NCI-H82 treated with DMSO at 0.1 percent for 48 hours (cell line): ENCODE measurements around the gene MARCOL.

Experiments used
- DNase-seq: peaks from one replicate; lab custom pipeline; 2025; ENCODE audit not compliant: unreplicated experiment; lab: John Stamatoyannopoulos, UW

The MARCOL gene, protein sequence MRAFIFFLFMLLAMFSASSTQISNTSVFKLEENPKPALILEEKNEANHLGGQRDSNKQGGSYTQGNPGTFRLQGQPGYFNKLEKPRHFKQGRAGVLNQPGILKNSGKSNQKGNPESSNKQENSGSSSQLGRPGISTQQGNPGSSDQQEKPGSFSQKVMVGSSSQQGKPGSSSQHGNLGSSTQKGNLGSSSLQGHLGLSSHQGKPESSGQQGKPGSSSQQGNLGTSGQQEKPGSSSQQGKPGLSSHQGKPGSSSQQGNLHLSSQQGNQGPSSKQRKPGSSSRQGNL

DNA sequence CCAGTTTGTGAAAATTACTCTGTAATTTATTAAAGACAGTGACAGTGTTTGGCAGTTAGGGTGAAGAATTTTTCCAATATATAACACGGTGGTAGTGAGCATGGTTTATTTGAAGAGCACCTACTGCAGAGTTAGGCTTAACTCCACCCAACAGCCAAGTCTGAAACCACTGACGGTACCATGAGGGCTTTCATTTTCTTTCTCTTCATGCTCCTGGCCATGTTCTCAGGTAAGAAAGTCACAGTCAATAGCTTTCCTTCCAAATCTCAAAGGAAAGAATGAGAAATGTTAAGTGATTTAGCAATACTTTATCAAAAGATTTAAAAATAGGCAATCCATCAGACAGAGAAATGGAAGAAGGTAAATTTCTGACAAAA lies at the start of gene MARCOL:
MARCOL (plus strand) TSS at position 108 of the 377 bp plus-strand sequence; CDS start at position 181, 73 bp downstream.
- no peak for DNase-seq

DNA sequence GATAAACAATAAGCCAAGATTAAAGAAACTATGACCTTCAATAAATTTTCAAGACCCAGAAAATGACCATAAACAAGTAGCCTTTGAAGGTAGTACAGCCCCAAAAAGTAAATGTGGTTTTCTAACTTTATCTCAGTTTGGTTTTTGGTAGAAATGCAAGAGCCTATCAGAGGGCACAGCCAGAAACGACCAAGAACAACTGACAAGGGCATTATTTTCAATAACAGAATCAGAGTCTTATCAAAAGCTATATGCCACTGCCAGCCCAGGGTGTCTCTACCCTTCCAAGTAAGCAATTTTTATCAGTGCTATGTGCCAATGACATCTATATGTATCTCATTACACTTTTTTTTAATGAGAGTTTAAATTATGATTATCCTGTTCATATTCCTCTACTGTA lies 47.3 kb upstream of the MARCOL start:
- DNase-seq, result no peak

DNA sequence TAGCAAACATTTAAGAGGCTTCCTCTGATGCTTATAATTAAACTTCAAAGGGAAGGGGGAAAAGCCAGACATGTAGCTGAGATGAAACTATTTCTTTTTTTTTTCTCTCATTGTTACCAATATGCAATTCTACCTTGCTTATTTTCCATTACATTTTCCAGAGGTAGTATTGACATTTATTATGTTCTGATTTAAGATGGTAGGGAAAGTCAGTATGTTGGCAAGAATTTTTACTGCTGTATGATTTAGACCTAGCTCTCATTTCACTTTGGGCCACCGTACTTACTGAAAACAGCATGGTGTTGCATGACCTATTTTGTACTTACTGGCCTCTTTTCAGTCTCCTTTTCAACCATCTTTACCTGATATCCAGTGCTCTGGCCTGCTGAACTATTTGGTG lies 45.1 kb upstream of the MARCOL start:
- DNase-seq, result no peak

DNA sequence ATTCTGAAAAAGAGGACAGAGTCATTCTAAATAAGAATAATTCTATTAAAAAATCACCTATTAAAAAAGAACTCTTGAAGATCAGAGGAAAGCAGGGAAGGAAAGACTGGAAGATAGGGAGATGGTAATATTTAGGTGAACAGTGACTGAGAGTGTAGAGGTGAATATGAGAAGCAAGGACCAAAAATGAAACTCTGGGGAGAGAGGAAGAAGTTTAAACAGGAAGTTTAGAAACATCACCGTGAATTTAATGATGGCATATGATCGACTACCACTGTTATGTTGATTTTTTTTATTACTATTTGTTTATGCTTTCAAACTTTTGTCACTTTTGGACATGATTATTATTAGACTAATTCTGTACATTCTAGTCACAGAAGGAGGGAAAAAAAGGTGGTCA lies 37.2 kb upstream of the MARCOL start:
- no peak for DNase-seq

DNA sequence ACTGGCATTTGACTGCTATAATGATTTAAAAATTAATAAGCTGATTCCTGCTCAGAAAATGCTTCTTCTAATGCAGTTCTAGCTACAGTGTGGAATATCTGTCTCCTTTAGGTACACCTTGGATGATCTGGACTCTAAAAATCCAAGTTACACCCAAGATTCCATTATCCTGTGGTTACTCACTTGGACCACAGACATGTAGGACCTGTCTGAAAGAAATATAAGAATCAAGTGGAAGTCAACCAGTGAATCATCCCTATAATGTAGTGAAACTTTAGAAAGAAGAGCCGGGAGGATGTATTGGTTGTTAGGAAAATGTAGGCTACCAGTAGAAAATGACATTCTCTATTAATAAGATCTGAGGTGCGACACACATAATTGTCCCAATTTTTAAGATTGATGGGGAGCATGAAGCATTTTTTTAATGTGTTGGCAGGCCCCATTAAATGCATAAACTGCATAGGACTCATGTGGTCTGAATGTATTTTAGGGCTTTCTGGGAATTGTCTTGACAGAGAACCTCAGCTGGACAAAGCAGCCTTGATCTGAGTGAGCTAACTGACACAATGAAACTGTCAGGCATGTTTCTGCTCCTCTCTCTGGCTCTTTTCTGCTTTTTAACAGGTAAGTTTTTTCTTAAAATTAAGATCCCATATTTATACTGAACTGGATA lies 35.7 kb upstream of the MARCOL start, which contains the start of gene SPINK6:
SPINK6 (plus strand) TSS at position 512 of the 673 bp plus-strand sequence; CDS start at position 567, 55 bp downstream.
- DNase-seq, result no peak

DNA sequence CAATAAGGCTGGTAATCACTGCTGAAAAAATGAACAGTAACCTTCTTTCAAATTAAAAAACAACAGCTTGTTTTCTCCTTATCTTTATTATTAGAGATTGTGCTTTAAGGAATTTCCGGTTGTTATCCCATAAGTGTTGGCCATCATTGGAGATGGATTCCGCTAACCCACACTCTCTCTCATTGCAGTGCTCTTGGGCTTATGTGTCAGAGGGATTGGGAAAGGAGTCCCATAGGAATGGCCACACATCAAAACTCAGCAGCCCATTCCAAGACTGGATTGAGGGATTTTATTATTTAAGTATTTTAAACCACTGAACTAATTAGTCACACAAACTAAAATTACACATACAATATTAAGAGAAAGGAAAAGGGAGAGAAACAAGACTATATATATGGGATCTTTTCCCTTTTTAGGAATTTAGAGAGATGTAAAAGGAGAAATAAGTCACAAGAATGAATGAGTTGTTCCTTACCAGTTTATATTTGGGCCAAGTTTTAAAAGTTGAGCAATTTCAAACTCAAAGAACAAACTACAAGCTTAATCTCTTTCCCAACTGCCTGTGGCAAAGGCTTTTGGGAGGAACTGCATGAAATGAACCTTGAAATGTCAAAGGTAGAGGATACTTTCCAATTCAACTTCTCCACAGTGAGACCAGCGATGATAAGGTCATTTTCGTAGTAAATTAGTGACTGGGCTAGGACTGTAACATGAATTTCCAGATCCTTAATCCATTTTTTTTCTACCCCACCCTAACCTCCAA lies 33.1 kb upstream of the MARCOL start:
- DNase-seq, result no peak

DNA sequence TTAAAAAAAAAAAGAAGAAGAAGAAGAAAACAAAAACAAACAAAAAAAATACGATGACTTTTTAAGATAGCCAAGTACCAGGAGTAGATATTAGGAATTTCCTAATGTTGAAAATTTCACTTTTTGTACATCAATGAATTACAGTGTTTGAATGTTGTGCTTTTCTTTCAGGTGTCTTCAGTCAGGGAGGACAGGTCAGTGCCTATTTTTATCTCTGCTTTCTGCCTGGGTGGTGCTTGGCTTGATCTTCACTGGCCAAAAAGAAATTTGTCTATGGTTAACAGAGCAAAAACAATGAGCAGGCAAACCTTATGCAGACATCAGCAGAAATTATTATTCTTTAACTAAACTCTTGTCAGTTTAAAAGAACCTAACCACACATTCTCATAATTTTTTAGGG lies 32.5 kb upstream of the MARCOL start:
- no peak for DNase-seq

DNA sequence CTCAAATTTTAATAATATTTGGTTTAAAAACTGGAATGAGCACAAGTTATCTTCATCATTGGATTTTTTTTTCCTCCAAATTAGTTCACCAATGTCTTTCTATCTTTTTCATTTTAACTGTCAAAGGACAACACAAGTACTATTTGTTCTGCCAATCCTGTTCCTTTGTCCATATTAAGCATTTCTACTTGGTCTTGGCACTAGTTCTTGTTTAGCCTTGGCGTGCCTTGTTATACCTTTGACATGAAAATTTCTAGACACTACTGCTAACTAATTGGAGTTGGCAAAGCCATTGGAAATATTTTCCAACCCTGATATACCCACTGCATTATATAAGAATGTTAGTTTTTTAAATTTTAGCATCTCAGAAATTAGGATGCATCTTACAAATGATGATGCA lies 31.7 kb upstream of the MARCOL start:
- DNase-seq, result no peak

DNA sequence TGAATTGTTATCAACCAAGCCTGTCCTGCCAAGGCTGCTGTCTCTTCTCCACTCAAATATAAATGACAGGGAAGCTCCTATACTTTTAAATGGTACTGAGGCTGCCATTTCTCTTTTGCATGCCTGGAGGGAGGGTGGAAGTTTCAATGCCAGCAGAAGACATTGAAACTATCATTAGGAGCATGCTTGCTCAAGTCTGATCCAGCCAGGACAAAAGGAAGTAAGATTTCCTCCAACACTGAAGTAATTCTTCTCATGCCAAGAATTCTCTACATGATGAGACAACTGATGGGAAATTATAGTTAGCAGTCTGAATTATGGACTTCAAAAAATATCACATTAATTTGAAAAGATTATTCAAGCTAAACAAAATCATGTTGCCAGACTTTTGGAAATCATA lies 30.1 kb upstream of the MARCOL start:
- no peak for DNase-seq

DNA sequence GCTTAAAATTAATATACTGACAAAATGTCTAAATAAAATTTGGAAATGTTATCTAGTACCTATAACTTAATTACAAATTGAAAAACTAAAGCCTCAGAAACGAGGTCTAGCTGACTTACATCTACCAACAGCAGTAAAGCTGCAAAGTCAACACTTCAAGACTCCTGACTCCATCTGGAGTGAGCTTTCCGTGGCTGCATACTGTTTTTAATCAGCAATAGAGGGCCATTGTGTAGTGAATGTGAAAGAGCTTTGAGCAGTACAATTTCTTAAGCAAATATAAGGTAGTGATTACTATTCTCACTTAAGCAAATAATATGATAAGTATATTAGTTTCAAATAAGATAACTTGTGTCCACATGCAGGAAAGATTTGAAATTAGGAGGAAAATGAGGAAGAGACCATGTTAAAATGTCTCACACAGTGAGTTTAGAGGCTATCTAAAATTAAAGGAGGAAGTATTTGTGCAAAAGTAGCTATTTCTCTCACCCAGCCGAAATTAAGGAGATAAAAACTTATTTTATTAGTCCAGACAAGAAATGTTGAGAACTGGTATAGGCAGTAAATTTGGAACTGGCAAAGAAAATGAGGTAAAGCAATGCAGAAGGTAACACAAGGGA lies 29.1 kb upstream of the MARCOL start:
- DNase-seq, result no peak

DNA sequence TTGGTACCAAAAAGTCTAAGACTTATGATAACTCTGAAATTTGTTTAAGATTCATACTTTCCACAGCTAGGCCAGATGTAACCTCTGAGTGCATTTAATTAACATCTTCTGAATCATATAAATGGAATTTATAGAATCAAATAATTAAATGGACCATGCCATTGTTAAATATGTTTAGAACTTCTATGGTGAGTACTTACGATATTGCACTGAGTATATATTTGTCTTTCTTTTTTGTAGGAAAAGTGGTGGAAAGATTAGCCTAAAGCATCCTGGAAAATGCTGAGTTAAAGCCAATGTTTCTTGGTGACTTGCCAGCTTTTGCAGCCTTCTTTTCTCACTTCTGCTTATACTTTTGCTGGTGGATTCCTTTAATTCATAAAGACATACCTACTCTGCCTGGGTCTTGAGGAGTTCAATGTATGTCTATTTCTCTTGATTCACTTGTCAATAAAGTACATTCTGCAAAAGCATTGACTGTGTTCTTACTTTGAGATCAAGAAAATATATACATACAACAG lies 23.6 kb upstream of the MARCOL start:
- DNase-seq, result no peak

DNA sequence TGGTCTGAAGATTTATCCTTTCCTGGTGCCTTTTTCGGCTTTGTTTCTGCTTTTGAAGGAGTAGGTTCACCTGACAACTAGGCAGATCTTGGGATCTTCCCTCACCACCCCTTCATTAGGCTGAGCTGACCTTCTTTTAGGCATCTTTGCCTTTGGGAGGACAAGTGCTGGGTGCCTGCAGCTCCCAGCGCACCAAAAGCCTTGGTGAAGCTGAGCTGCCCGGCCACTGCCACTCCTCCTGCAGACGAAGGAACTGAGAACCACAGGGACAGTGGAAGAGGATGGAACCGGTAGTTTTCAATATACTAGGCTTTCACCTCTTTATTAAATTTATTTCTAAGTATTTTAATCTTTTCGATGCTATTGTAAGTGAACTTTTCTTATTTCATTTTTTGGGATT lies 16.8 kb upstream of the MARCOL start:
- no peak for DNase-seq

DNA sequence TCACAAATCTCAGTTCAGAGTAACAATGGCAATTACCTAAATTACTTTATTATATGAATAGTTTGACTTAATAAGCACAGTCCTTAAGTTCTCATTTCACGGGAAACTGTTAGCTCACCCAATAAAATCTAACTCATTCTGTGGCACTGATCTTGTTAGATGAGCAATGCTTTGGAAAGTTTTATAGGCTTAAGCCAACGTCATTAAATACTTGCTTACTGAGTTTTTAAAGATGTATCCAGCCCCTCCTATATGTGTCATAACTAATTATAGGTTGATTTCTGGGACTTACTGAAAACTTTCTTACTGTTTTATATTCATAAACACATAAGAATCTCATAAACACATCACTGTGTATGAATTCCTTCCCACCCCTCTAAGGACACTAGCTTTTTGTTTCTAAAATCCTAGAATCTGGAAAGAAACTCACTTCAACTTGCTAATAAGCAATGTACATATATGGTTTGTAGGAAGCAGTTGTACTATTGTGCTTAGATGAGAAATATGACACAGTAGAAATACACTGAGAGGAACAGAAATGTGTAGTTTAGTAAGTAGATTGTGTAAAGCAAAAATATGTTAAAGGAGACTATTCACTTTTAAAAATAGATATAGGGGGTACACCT lies 14.1 kb upstream of the MARCOL start:
- DNase-seq, result no peak

DNA sequence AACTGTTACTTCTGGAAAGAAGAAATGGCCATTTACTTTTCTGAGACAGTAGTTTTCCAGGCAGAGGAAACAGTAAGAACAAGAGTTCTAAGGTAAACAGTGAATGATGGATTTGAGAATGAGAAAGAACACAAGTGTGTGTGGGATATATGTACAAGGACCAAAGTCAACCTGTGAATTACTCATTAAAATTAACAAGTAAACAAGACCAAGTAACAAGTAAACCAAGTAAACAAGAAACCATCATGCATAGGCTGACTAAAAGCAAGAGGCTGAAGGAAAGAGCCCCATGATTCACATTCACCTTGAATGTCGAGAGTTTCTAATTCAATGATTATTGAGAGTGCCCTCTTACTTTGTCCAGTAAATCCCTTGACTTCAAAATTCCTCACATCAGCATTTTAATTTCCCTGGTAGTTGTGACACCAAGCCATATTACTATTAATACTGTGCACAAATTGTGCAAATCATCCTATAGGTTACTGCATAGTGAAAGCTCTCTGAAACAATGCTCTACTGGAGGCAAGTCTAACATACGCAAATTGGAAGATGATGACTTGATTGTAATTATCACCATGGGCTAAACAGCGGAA lies 9.8 kb upstream of the MARCOL start:
- DNase-seq, result no peak

DNA sequence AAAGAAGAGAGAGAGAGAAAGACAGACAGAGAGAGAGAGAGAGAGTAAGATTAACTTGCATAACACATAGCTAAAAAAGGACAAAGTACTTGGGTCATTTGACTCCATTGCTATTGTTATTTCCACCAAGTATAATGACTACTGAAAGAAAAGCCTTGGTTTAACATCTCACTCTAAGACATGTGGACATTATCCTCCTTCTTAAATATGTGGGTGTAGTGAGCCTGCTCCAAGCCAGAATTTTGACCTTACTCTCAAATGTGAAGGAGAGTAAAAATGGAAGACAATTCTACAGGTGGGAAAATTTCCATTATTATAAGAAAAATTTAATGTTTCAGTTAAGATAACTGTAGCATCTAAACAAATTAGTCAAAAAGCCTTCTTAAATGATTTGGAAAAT lies 8.5 kb upstream of the MARCOL start:
- DNase-seq, result no peak

DNA sequence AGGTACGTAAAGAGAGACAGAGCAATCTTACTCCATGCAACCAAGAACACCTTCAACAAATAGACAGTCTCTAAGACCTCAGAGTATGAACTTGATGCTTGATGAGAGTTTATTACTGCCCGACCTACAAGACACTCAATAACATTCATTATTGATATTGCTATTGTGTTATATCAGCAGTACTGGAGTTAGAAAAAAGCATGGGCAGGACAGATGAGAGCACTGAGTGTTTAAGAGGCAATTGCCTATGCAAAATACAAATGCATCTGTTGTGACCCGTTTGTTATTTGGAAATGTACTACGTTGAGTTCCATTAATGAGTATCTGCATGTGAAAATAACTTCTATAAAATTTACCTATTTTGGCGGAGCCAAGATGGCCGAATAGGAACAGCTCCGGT lies 8.1 kb upstream of the MARCOL start:
- no peak for DNase-seq

DNA sequence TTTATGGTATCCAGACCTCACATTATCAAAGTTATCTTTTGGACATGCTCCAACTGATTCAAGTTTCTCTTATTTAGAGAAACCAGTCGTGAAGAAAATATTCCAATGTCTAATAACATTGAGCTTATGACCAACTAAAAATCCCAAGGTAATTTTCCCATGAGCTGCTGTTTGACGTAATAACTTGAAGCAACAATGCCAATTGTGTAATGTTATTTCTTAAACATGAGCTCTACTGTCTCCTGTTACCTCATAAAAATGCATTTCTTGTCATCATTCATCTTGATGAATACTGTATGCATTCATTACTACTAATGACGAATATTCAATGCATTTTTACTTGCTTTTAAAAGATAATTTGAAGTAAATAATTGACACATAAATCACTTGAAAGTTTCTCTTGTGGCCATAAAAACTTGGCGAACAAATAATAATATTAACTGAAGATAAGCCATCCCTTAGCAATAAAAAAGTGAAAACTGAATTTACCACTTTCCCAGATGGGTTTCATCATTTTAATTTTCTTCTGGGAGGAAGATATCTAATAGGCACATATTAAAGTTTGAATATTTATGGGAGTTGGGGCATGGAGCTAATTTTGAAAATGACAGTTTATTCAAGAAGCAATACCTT lies 424 bp upstream of the MARCOL start:
- no peak for DNase-seq

DNA sequence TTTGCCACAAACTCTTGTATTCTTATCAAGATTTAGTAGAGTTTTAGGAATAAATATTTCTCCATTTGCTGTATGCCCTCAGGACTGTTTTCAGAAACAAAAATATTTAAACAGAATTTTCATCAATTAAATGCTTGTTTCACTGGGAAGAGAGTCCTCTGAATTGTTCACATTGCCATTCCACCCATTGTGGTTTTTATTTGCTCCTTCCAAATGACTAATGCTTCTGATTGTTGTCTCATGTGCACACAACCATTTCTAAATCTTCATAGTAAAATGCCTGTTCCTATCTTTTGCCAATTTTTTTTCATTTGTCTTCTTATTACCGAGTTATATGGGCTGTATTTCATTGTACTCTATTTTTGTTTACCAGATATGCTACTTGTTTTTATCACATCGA lies 10.6 kb downstream of the MARCOL start:
- DNase-seq, result no peak

DNA sequence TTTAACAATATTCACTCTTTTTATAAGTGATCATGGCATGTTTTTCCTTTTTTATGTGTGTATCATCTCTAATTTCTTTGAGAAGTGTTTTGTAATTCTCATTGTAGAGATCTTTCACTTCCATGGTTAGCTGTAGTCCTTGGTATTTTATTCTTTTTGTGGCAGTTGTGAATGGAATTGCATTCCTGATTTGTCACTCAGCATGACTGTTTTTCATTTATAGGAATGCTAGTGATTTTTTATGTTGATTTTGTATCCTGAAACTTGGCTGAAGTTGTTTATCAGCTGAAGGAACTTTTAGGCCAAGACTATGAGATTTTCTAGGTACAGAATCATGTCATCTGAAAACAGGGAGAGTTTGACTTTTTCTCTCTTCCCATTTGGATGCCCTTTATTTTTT lies 17.1 kb downstream of the MARCOL start:
- no peak for DNase-seq

DNA sequence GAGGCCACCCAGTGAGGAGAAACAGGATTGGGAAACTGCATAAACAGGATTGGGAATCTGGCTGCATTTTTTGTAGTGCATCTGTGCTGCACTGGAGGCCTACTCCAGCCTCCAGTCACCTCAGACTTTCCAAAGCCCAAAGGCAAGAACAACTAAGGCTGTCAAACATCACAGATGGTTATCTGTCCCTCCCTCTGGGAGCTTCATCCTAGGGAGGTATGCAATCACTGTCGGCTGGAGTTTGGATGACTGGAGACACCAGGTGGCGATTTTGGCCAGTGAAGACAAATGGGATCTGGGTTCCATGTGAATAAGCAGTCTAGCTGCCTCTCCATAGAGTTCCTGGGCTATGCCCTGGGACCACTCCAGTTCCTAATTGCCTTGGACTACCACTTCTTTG lies 21.0 kb downstream of the MARCOL start:
- no peak for DNase-seq
